HG03521 (cell line): ENCODE results near the gene RNF20.
"Not testable (repeated sequence)": the region's sequence is repeated elsewhere in the genome, so short reads cannot be mapped to it uniquely, and the experiment has no call there.

ENCODE experiments used
- ATAC-seq: cut with Tn5 transposase; IDR thresholded peaks from one replicate; pipeline ENCODE4 v1.9.1; 2021; ENCODE audit warnings: mild to moderate bottlenecking, moderate library complexity; ENCODE audit not compliant: unreplicated experiment

RNF20 gene

DNA sequence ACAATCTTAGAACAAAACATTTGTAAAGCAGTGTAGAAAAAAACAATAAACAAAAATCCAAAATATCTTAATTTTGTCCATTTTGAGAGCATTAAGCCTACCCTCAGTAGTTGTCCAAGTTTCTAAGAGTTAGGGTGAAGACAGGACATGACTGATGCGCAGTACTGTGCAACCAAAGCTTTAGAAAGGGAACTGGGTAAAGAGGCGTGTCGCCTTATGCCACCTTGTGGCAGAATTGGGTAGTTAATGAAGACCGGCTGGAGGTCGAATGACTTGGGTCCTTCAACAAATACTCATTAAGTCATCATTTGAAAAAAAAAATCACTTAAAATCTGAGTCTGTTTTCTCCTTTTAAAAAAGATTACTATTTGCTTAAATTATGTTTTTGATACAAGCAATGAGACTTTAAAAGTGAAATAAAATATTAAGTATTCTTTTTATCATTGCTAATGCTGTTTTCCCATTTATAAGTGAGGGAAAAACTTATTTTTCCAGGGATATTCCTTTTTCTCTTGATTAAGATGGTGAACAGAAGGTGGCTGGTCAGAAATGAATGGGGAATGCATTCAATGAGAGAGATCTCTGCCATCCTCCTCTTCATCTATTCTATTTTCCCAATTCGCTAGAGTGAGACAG, 3.5 kb upstream of the RNF20 start:
- peak; percentile 40 for ATAC-seq

DNA sequence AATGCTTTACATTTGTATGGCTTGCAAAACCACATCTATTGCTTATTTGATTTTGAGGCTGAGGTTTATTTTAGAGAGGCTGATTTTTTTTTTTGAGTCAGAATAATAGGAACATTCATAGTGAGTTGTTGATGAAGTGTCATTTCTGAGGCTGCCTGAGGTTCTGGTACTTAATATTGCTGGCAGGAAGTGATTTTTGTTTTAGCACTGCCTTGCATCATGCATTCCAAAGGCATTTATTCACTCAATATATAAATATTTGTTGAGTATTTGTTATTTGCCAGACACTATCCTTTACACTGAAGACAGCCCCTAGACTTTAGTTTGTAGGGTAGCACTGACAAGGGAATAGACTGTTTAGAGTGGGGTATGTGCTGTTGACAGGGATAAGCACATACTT, 2.7 kb downstream of the RNF20 start:
- no peak for ATAC-seq

DNA sequence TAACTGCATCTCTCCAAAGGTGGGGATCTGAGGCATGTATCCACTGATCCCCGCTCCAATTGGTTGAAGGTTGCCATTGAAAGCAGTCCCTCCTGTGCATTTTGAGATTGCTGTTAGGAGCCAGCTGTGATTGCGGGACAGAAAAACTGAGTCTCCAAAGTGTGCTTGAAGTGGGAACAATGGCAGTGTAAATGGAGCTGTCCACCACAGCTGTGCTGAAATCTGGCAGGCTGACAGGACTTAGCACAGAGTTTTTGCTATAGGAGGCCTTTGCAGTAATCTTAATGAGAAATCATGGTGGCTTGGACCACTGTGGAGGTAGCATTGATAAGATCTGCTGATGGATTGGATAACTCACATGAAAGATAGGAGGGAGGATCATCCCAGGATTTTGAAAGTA, 3.3 kb downstream of the RNF20 start:
- no peak for ATAC-seq

DNA sequence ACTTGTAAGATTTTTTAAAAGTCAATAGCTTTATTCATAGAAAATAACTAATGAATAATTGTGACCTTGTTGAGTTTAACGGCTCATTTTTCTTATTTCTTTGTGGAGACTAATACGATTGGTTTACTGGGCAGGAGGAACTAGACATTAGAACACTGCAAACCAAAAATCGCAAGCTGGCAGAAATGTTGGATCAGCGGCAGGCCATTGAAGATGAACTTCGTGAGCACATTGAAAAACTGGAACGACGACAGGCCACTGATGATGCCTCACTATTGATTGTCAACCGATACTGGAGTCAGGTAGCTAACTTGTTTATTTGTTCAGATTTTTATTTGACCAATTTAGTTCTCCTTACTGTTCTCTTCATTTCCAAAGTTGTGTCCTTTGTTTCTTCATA, 6.4 kb downstream of the RNF20 start:
- ATAC-seq, result no peak

DNA sequence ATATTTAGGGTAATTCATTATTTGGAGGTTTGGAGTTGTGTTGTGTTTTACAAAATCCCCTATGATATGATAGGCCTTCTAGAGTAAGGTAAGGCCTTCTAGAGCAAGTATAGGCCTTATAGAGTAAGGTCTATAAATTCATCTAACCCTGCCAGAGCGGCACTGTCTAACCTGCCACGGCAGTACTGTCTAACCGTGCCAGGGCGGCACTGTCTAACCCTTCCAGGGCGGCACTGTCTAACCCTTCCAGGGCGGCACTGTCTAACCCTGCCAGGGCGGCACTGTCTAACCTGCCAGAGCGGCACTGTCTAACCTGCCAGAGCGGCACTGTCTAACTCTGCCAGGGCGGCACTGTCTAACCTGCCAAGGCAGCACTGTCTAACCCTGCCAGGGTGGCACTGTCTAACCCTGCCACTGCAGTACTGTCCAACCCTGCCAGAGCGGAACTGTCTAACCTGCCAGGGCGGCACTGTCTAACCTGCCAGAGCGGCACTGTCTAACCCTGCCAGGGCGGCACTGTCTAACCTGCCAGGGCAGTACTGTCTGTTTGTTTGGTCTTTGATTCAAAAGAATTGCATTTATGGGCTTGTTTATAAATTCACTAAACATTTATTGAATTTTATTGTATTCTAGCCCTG, 9.6 kb downstream of the RNF20 start:
- no peak for ATAC-seq

DNA sequence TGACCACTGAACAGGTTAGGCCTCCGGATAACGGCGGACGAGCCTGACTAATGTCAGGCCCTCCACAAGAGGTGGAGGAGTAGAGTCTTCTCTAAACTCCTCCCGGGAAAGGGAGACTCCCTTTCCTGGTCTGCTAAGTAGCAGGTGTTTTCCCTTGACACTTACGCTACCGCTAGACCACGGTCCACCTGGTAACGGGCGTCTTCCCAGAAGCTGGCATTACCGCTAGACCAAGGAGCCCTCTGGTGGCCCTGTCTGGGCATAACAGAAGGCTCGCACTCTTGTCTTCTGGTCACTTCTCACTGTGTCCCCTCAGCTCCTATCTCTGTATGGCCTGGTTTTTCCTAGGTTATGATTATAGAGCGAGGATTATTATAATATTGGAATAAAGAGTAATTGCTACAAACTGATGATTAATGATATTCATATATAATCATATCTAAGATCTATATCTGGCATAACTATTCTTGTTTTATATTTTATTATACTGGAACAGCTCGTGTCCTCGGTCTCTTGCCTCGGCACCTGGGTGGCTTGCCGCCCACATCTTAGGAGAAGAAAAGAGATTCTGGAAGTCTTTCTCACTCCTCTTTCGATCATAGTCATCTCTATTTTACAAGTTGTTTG, 15.9 kb downstream of the RNF20 start:
- ATAC-seq, result not testable (repeated sequence)

DNA sequence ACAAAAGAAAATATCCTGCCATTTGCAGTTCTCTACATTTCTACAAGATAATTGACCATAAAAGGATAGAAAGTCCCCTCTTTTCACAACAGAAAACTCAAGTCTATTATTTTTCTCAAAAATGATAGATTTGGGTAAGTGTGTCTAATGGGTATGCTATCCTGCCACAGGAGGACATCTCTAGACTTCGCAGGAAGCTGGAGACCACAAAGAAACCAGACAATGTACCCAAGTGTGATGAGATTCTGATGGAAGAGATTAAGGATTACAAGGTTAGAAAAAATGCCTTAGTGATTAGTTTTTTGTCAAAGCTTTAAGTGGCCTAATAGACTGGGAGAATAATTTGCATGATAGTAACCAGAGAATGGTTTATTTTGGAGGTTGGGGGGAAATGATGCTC, 28.1 kb downstream of the RNF20 start:
- ATAC-seq, result no peak

DNA sequence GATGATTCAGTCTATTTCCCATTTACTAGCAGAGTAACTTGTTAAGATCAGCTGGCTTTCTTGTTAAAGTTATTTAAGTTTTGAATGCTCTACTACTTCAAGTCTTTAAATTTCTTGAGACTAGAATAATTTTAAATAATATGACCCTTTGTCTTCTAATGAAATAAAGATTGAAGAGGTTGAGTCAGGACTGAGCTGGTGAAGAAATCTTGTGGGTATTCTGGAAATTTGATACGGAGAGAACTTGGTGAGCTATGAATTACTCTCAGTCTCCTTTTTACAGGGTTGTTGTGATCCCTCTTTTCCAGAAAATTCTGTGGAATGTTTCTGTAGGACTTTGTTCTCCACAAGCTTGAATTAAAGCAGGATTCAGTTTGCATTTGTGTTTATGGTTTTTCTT, 29.3 kb downstream of the RNF20 start:
- ATAC-seq, result no peak

DNA sequence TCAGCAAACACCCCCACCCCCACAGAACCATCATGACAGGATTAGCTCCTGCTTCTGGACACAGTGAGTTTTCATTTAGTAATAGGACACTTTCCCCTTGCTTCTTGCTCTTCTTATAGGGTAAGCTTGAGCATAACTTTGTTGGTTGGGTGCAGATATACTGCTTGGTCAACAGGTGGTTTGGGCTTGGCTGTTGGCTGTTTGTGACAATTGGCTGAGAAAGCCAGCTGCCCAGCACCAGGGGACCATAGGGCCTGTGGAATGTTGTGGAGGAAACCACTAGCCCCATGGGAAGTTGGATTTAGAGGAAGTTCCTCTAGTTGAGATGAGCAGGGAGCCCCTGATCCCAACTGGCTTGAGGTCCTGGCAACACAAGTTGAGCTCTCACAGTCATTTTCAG, 30.6 kb downstream of the RNF20 start:
- no peak for ATAC-seq

DNA sequence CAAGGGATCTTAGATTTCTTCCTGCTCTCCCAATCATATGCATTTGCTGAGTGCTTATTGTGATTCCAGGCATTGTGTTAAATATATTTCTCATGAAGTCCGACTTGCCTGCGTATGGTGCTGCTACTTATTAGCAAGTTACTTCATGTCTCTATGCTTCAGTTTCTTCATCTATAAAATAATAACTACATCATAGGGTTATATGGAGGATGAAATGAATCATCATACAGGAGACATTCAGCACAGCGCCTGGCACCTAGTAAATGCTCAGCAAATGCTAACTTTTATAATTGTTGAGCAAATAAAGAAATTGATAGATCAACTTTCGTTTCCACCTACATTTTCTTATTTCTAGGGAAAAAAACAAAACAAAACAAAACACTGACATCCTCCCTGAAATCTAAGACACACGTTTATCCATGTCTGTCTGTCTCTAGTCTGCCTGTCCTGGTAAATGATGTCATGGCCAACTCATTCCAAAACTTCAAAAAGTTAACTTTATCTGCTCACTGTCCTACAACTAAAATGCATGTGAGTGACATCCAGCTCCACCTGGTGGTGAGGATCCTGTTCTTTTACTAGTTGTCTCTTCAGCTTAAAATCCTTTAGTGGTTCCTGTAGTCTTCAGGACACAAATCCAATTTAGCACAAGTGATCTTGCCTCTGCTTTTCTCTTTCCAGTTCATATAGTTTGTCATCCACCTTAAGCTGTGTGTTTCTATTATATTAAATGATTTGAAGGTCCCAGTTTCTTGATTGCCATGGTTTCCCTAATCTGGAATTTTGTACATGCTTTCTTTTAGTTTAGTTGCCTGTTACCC, 33.5 kb downstream of the RNF20 start:
- peak; percentile 70 for ATAC-seq

DNA sequence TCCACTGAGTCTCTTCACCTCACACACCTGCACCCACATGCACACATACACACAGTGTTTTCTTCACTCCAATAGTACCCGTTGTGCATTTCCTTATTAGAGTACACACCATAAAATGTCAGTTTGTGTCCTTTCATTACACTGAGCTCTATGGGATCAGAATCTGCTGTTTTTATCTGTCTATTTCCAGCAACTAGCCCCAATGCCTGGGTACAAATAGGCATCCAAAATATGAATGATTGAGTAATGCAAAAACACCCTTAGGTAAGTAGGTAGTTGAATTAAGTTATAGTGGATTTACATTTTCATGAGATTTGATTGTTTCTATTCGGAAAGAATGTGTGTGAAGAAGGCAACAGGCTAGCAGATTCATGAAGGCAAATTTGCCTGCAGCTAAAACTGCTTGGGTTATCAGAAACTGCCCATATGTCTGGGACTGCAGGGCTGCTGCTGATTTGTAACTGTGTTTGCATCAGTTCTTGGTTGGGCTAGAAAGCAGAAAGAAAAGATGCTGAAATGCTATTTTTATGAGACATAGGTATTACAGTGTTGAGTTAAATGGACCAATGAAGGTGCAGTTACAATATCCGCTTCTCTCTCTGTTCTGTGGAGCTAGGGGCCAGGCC, 34.2 kb downstream of the RNF20 start:
- no peak for ATAC-seq

DNA sequence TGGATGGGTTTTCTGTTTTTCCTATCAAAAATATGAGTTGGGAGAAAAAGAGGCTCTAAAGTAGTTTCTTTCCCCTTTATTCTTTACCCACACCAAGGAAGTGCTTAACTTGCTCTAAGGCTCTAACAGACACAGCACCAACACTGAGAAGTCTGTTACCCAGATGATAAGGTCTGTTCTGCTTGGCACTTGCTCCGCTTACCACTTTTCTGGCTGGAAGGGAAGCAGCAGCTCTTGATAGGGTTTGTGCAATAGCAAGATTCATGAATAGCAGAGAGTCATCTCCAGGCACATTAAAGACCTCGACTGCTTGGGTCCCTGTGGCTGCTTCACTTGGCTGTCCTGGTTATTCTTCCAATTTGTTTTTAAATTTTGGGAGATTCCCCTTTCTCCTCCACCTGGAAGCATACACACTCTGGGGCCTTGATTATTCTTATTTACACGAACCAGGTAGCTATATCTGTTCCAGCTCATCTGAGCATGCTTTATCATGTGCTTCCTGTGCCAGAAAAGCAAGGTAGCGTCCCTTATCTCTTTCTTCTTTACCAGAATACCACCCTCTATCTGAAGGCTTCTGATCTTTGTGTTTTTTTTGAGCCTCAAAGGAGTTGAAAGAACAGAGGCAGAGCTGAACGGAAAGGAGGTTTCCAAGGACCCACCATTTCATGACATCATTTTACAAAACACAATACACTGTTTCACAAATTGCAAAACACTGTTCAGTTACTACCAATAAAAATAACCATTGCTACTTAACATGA, 36.3 kb downstream of the RNF20 start:
- ATAC-seq, result no peak

DNA sequence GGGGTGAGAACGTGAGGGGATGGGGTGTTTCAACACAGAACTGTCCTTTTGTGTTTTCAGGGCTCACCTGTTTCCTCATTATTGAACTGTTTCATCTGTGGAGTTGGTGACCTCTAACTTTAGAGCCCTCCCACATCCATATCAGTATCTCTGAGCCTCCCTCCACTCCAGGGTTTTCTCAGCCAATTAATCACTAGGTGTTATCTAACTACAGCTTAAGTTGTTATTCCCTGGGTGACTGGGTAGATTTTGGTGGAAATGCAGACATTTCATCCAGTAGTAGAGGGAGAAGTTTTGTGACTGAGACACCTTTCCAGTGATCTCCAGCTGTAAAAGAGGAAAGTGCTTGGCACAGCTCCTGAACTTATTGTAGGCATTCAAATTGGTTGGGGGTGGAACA, 37.5 kb downstream of the RNF20 start:
- no peak for ATAC-seq

DNA sequence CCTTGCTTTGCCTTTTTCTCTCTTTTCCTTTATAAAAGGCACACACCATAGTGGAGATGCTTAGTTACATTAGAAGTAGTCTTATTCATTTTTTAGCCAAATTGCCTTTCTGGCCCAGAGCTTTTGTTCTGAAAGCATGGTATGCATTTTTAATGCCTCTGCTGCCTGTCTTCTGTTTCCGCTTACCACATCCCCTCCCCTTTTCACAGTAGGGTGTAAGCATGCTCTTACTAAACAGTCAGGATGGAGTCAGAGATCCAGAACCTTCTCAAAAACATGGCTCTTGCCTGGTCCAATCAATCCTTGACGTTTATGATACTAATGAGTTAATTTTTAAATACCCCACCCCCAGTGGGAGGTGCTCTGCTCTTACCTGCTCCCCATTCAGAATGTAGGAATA, 38.7 kb downstream of the RNF20 start:
- ATAC-seq, result no peak

DNA sequence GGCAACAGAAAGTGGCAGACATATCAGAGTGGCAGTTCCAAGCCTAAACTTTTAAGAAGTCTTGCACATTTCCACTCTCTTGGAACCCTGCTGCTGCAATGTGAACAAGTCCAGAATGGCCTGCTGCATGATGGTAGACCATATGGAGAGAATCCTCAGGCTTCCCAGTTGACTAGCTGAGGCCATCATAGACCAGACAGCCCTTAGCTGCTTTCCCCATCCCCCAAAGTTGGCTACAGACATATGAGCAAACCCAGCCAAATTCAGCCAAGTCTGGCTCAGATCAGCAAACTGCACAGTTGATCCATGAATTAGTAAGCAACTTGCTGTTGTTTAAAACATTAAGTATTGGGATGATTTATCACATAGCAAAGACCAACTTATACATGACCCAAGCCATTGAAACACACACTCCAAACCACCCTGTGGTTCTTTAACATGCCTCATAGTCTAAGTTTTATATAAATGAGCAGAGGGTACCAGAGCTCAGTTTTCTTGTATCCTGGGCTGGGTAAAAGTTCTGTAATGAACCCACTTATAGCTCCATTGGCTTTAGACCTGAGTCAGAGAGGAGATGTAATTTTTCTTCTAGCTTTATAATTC, 41.2 kb downstream of the RNF20 start:
- ATAC-seq, result no peak

DNA sequence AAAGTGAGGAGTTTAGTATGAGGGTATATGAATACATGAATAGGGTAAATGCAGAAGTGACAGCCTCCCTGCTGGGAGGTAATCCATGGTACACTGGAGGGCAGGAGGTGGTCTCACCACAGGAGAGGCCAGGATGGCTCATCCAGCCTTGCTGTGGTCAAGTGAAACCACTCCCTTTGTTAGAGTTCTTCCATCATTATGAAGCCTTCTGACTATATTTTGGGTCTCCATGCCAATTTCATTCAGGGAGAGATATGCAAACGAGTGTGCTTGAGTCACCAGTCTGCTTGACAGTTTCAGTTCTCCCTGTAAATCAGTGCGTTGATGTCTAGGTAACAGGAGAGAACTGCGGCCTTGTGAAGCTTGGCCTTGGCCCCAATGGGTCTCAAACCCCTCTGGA, 44.7 kb downstream of the RNF20 start:
- no peak for ATAC-seq

DNA sequence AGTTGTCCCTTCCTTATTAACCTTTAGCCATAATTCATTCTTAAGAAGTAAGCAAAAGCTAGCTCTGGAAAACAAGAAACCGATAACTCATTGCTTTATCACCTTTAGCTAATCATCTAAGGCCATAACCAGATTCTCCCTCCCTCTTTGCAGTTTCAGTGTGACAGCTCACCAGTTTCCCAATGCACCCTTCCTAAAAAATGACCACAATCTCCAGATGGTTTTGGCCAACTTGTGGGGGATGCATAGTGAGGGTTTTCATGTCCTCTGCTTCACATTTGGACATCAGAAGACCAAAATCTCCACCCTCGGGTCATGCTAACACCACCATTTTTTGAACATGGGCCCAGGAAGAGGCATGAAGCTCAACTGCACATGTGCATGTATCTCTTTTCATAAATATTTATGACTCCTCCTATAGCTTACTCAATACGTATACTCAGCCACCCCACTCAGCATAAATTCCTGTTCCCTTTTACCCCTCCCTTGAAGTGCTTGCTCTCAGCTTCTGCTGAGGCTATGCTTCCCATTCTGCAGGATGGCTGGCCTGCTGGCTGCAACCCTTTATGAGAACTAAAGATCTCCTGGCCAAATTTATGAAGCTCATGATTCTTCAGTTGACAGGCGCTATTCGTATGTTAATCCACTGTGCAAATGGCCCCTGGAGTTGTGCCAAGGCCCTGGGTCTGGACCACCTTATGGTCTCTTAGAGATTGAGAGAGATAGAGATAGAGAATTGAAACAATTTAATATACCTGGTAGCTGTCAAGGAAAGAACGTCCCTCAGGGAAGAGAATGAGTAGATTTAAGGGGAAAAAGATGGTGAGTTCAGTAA, 46.3 kb downstream of the RNF20 start:
- no peak for ATAC-seq

DNA sequence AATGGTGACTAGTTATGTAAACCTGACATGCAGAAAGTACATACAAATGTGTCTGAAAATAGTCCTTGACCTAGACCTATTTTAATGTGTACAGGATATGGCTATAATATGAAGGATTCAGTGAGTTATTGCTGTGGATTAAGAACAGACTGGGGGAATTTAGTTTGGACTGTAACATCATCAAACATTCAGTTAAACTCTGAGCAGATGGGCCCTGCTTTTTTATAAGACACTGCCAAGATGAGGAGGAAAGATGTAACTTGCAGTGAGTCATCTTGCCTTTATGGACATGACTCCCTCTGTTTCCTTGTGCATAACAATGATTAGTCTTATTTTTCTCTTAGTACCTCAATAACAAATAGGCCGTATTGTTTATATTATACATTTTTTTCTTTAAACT, 48.9 kb downstream of the RNF20 start:
- no peak for ATAC-seq

DNA sequence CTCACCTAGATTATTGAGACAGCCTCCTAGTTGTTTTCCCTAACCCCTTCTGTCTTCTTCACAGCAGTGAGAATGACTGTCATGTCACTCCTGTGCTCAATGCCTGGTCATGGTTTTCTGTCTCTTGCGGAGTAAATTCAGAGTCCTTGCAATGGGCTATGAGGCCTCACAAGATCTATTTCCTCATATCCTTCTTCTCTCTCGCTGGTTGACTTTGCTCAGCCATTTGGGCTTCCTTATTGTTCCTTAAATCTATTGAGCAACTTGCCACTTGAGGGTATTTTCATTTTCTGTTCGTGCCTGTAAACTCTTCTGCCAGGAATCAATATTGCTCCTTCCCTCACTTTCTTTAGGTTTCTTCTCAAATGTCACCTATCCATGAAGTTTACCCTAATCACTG, 52.1 kb downstream of the RNF20 start:
- no peak for ATAC-seq
